NCI-H748 treated with DMSO at 0.1 percent for 48 hours (cell line): Measurements from ENCODE around the gene UBE2U.

Experiments used
- DNase-seq: peaks from one replicate; lab custom pipeline; 2025; lab: John Stamatoyannopoulos, UW

UBE2U gene

DNA sequence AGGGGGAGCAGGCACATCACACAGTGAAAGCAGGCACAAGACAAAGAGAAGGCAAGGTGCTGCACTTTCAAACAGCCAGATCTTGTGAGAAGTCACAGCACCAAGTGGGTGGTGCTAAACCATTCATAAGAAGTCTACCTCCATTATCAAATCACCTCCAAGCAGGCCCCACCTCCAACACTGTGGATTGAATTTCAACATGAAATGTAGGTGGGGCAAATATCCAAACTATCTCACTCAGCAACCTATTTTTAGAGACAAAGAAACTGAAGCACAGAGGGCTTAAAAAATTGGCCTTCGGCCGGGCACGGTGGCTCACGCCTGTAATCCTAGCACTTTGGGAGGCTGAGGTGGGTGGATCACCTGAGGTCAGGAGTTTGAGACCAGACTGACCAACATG is 90.4 kb downstream of the UBE2U start:
- no peak for DNase-seq

GRCh38 chr1:64295136-64295535 is 91.7 kb downstream of the UBE2U start:
- DNase-seq = no peak

GRCh38 chr1:64295561-64295960 is 92.1 kb downstream of the UBE2U start:
- DNase-seq = no peak

GRCh38 chr1:64296459-64296858 is 93.0 kb downstream of the UBE2U start:
- no peak for DNase-seq

DNA sequence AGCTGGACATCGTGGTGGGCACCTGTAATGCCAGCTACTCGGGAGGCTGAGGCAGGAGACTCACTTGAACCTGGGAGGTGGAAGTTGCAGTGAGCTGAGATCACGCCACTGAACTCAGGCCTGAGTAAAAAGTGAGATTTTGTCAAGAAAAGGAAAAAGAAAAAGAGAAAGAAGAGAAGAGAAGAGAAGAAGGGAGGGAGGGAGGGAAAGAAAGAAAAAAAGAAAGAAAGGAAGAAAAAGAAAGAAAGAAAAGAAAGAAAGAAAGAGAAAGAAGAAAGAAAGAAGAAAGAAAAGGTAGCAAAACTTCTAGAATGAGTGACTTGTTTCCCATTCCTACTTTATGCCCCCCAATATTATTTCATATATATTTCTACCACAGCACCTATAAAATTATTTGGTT is 98.8 kb downstream of the UBE2U start:
- DNase-seq = no peak

GRCh38 chr1:64302971-64303370 is 99.5 kb downstream of the UBE2U start:
- DNase-seq = no peak

DNA sequence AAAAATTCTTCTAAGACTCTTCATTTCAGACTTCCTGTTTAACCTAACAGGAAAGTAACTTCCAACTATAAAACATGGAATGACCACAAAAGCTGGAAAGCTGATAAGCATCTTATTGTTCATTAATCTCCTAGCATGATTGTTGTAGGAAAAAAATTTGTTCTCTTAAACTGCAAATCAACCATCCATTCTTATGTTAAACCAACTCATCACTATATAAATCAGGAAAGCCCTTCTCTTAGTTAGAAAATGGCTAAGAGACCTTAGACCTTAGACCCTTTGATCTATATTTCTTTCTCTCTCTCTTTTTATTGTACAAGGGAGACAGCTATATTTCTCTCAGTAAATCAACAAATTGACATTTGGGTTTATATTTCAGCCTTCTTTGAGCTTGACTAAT is 101.4 kb downstream of the UBE2U start:
- DNase-seq = no peak

- no peak for DNase-seq
Measured at GRCh38 chr1:64308866-64309265, 105.4 kb downstream of the UBE2U start.

- no peak for DNase-seq
Measured at GRCh38 chr1:64309431-64309831, 106.0 kb downstream of the UBE2U start.

DNA sequence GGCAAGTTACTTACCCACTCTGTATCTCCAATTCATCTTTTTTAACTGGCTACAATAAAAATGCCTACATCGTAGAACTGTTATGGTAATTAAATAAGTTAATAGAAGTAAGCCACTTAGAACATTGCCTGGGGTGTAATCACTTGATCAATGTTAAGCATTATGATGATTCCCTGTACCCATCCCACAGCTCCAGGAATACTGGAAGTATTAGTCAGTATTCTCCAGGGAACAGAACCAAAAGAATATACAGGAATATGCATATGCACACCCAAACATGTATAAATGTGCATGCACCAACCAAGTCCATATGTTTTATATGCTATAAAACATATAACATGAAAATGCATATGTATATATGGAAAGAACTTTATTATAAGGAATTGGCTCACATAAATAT is 107.3 kb downstream of the UBE2U start:
- DNase-seq = no peak

DNA sequence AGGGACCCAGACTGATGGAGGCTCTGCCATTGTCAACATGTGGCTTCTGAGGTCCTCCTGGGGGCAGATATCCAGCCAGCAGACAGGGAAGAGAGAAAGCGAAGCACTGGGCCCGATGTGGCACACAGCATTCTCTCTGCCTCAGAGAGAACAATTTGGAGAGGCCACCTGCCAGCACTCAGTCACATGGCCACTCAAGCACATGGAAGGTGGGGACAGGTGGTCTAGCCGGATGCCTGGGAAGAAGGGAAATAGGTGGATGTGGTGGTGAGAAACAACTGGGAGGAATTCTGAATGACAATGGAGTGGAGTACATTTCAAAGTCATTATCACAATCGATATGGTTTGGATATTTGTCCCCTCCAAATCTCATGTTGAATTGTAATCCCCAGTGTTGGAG is 109.0 kb downstream of the UBE2U start:
- DNase-seq = no peak

- no peak for DNase-seq
Measured at GRCh38 chr1:64315402-64315801, 112.0 kb downstream of the UBE2U start.
